Activated B cell treated with CpG ODN at 0.5 μM for 24 hours (primary cell): Measurements from ENCODE around the gene TXNL4A. TPM values are rescaled to one million over a fixed set of nuclear protein-coding genes. Genes with fewer than 3 reads are reported as not detected.

Experiments
- ATAC-seq: fragments of 200-7000 bp; cut with Tn5 transposase; one replicate; pipeline ENCODE4 v1.10.0; 2021; ENCODE audit warnings: low read depth, mild to moderate bottlenecking, moderate library complexity
- CTCF ChIA-PET: fragments of 350-600 bp; sonication (Branson Sonifier 250); formaldehyde crosslinking; loops from one replicate; lab custom pipeline; 2021; ENCODE audit warnings: antibody characterized with exemption; lab: Charles Lee
- POLR2A ChIA-PET: fragments of 350-600 bp; sonication (Branson Sonifier 250); formaldehyde crosslinking; loops from one replicate; lab custom pipeline; 2021; ENCODE audit warnings: antibody characterized with exemption; lab: Charles Lee
- DNase-seq: peaks from one replicate; pipeline ENCODE4 v3.0.0; 2022
- H3K27ac Mint-ChIP-seq: one replicate; pipeline ENCODE4 v1.8.0; 2020; ENCODE audit warnings: mixed read lengths
- H3K27me3 Mint-ChIP-seq: one replicate; pipeline ENCODE4 v1.8.0; 2021; ENCODE audit warnings: mixed read lengths
- H3K36me3 Mint-ChIP-seq: one replicate; pipeline ENCODE4 v1.8.0; 2021; ENCODE audit warnings: low read depth, mixed read lengths
- H3K4me1 Mint-ChIP-seq: one replicate; pipeline ENCODE4 v1.8.0; 2021; ENCODE audit warnings: mixed read lengths
- H3K4me3 Mint-ChIP-seq: one replicate; pipeline ENCODE4 v1.8.0; 2020; ENCODE audit warnings: mild to moderate bottlenecking, mixed read lengths
- H3K9me3 Mint-ChIP-seq: one replicate; pipeline ENCODE4 v1.8.0; 2020; ENCODE audit warnings: mixed read lengths
- intact Hi-C: fragments of 100-400 bp; cut with micrococcal nuclease; formaldehyde crosslinking; loops from one replicate; pipeline ENCODE4 v1.15.1; 2024
- total RNA-seq: library from RNA; stranded (reverse); gene quantifications from 2 replicates; pipeline ENCODE4 v1.2.3, GENCODE V29; 2022
- TF ChIP-seq, protein P1 (sequence below): fragments of 200-600 bp; IDR thresholded peaks from one replicate; pipeline ENCODE4 v1.8.0; 2022; ENCODE audit warnings: antibody characterized with exemption, mild to moderate bottlenecking

The TXNL4A gene
- total RNA-seq, 1 donor from 2014 or later = 94.7 TPM

DNA sequence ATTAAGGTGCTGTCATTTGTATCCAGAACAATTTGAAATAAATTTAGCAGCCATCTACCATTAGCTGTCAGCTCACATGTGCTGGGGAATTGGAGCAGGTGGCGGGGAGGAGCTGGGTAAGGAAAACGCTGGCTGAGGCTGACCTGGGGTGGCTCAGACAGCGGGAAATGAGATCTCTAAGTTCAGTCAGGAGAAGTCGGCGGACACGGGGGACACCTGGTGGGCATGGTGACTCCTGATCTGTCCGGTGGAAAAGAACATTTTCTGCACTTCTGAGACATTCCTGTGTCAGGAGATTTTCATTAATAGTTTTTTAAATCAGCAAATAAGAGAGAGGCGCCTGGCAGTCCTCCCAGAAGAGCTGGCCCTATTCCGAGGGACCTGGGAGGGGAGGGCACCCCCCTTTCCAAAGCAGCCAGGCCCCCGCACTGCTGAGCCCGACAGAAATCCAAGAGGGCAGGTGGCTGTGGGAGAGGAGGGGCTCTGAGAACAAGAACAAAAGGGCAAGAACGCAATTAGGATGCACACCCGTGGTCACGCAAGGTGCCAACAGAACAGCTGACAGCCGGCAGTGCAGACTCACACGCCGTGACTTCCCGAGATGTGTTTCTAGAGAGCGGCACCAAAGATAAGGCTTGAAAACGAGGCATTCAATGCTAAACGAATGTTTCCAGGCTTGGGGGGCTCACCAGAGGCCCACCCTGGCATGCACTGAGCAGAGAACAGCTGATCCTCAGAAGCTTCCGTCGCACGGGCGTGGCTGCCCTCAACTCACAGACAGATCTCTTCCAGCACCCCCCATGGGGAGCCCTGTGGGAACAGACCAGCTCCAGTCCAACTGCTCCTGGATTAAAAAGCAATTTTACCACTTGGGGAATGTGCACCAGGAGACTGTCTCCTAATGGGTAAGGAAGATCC, 63.3 kb downstream of the TXNL4A start:
- TF ChIP-seq, protein P1, sequence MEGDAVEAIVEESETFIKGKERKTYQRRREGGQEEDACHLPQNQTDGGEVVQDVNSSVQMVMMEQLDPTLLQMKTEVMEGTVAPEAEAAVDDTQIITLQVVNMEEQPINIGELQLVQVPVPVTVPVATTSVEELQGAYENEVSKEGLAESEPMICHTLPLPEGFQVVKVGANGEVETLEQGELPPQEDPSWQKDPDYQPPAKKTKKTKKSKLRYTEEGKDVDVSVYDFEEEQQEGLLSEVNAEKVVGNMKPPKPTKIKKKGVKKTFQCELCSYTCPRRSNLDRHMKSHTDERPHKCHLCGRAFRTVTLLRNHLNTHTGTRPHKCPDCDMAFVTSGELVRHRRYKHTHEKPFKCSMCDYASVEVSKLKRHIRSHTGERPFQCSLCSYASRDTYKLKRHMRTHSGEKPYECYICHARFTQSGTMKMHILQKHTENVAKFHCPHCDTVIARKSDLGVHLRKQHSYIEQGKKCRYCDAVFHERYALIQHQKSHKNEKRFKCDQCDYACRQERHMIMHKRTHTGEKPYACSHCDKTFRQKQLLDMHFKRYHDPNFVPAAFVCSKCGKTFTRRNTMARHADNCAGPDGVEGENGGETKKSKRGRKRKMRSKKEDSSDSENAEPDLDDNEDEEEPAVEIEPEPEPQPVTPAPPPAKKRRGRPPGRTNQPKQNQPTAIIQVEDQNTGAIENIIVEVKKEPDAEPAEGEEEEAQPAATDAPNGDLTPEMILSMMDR = no peak
- Mint-ChIP-seq H3K4me3 (no peak overlapping the region), H3K36me3 (peaks cover 75% of the 10 kb centered on the region), H3K27ac (no peak overlapping the region), H3K9me3 (peaks cover 17% of the 10 kb centered on the region), H3K27me3 (no peaks in the 10 kb centered on the region), H3K4me1 (no peaks in the 10 kb centered on the region)
- intact Hi-C loops = no loop called here
- ChIA-PET CTCF (no interaction called here), POLR2A (no interaction called here)
- ATAC-seq (no peak), DNase-seq (no peak)

DNA sequence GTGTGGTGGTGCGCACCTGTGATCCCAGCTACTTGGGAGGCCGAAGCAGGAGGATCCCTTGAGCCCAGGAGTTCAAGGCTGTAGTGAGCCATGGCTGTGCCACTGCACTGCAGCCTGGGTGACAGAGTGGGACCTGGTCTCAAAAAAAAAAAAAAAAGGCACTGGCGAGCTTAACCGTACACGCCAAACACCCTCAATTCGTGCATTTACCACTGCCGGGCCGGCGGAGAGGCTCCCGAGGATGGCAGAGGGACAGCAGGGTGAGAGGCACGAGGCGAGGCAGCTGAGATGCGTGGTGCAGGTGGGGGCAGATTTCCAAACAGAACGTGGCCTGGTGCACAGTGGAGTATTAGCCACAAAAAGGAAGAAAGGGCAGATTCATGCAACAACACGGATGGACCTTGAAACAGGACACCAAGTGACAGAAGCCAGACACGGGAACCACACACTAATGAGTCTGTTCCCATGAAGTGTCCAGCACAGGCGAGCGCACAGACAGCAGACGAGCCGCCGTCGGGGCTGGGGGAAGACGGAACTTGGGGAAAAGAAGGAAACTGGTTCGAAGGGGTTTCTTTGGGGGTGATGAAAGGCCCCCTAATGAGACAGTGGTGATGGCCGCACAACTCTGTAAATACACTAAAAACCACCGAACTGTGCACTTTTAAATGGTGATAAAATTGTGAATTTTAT, 64.3 kb downstream of the TXNL4A start:
- ATAC-seq = no peak
- POLR2A ChIA-PET = no interaction called here

GRCh38 chr18:79922971-79923411, 65.4 kb downstream of the TXNL4A start:
- no peak for ATAC-seq
- Mint-ChIP-seq H3K4me3 (no peak overlapping the region), H3K9me3 (peaks cover 3% of the 10 kb centered on the region), H3K27me3 (no peaks in the 10 kb centered on the region), H3K4me1 (no peaks in the 10 kb centered on the region), H3K36me3 (peaks cover 63% of the 10 kb centered on the region), H3K27ac (no peak overlapping the region)
- TF ChIP-seq, protein P1 = no peak
- no peak for DNase-seq
- CTCF ChIA-PET = no interaction called here
- POLR2A ChIA-PET = no interaction called here
- intact Hi-C loops = no loop called here

More for the DNA sequence above, 64.3 kb downstream of the TXNL4A start:
- intact Hi-C loops = no loop called here
- H3K4me1 Mint-ChIP-seq = no peaks in the 10 kb centered on the region
- no peak for DNase-seq
- H3K36me3 Mint-ChIP-seq = peaks cover 67% of the 10 kb centered on the region
- H3K27me3 Mint-ChIP-seq = no peaks in the 10 kb centered on the region
- peaks cover 7% of the 10 kb centered on the region for H3K9me3 Mint-ChIP-seq
- no peak overlapping the region for H3K4me3 Mint-ChIP-seq
- TF ChIP-seq, protein P1 = no peak
- no peak overlapping the region for H3K27ac Mint-ChIP-seq
- CTCF ChIA-PET = no interaction called here

DNA sequence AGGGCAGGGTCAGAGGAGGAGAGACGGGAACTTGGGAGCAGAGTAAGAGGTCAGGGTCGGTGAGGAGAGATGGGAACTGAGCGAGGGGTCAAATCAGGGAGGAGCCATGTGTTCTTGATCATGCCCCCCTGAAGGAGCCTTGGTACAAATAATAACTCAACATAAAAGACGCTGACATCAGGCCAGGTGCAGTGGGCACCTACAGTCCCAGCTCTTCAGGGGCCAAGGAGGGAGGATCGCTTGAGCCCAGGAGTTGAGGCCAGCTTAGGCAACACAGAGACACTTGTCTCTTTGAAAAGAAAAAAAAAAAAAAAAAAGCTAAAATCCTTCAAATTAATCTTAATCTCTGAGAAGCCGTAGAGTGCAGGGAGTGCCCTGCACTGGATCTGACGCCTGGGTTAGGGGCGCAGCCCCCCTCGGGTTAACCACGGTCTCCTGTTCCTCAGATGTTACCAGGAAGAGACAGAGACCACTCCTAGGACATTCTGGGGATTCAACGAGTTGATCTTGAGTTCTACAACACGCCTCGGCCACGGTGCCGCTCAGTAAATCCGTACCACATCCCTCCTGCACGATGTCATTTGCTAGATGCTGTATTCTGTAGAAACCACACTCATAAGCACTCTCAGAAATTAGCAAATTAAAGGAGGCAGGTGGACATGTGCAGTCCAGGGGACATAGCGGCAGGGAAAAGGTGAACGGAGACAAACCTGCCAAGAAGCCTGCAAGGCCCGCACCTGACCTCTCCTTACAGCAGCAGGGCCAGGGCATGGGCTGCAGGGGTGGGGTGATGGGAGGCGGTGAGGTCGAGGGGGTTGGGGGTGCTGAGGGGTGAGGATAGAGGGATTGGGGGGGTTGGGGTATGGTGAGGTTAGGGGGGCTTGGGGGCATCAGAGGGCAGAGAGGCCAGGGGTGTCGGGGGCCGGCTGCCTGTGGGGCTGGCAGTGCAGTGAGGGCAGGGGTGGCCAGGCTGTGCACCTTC, 66.1 kb downstream of the TXNL4A start:
- Mint-ChIP-seq H3K27ac (no peak overlapping the region), H3K4me1 (no peaks in the 10 kb centered on the region), H3K36me3 (peaks cover 59% of the 10 kb centered on the region), H3K27me3 (no peaks in the 10 kb centered on the region), H3K4me3 (no peak overlapping the region), H3K9me3 (peaks cover 3% of the 10 kb centered on the region)
- DNase-seq = no peak
- POLR2A ChIA-PET = no interaction called here
- CTCF ChIA-PET = no interaction called here
- intact Hi-C loops = no loop called here
- TF ChIP-seq, protein P1 = no peak
- no peak for ATAC-seq

Other genes starting within 250 kb of the TXNL4A start
- not detected in 2 replicates for gene KCNG2, start 190.6 kb downstream of the TXNL4A start, total RNA-seq
- 32.3 and 36.4 TPM in 2 replicates for gene SLC66A2, start 36.9 kb downstream of the TXNL4A start, total RNA-seq
- gene HSBP1L1, start 23.9 kb downstream of the TXNL4A start, total RNA-seq = 0.98 and 2.5 TPM in 2 replicates
- gene RBFA, start 45.9 kb upstream of the TXNL4A start, total RNA-seq = 21.6 and 23.3 TPM in 2 replicates
- 19.2 and 19.7 TPM in 2 replicates for gene ADNP2, start 120.7 kb upstream of the TXNL4A start, total RNA-seq